Right ventricle myocardium superior (tissue), 1 donor: Measurements from ENCODE around the gene MYO1B. TPM values are rescaled to one million over a fixed set of nuclear protein-coding genes. Genes with fewer than 3 reads are reported as not detected.

Experiments used
- ATAC-seq: fragments of 200-7000 bp; cut with Tn5 transposase; one replicate; pipeline ENCODE4 v1.9.1; 2020; ENCODE audit warnings: mild to moderate bottlenecking; ENCODE audit not compliant: poor library complexity
- DNase-seq: peaks from one replicate; pipeline ENCODE4 v3.0.0-alpha.2; 2020
- intact Hi-C: fragments of 100-400 bp; cut with DNase I; formaldehyde crosslinking; loops from one replicate; pipeline ENCODE4 v1.11.2; 2022
- total RNA-seq: library from RNA; stranded (reverse); fragmentation: NEBNext Ultra II Directional; extraction: Animal tissue kit (Norgen Biotek cat#: 25700); gene quantifications from one replicate; pipeline ENCODE4 v1.2.1, GENCODE V29; 2021
- donor health status: DM: no; HTN: yes; CAD: no; lungs with severe emphysema.

MYO1B gene
- total RNA-seq, 1 donor from 2014 or later, result 16.8 TPM

- intact Hi-C loops, result no loop called here
- ATAC-seq (peak; percentile 63), DNase-seq (no peak)
Observed at GRCh38 chr2:191222507-191222906, 22.7 kb upstream of the MYO1B start.

DNA sequence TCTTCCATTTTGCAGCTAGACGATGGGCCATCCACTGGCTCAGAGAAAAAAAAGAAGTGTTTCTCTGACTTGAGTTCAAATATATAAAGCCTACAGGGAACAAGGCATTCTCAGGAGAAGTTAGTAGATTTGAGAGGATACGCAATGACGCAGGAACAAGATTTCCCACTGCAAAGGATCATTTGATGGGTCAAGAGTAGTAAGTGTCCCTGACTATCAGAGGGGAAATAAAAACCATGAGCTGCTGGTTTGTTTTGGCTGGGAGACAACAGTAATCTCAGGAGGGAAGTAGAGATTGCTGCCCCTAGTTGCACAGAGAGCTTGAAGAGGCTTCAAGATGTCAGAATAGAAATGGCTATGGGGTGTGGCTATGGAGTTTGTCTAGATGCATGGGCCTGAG lies 22.3 kb upstream of the MYO1B start:
- intact Hi-C loops, result no loop called here
- DNase-seq (no peak), ATAC-seq (peak; percentile 57)

DNA sequence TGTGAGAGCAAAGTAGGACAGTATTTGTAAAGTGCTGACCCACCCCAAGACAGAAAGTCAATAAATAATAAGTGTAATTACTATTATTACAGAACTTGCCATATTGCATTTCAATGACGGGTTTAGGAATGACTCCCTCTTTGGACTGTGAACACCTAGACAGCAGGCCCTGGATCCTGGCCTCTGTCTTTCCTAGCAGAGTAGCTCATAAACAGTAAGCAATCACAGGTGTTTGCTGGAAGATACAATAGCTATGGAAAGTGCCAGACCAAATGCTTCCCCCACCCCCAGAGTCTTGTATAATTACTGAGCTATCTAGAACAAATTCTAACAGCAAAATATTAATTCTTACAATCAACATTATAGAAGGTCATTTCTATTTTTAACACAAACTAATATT lies 20.1 kb upstream of the MYO1B start:
- DNase-seq, result no peak
- intact Hi-C loops, result no loop called here
- no peak for ATAC-seq

GRCh38 chr2:191225690-191226089 lies 19.5 kb upstream of the MYO1B start:
- intact Hi-C loops, result no loop called here
- DNase-seq (no peak), ATAC-seq (no peak)

- DNase-seq, result no peak
- ATAC-seq, result no peak
- intact Hi-C loops, result no loop called here
Observed at GRCh38 chr2:191226196-191226595, 19.0 kb upstream of the MYO1B start.

DNA sequence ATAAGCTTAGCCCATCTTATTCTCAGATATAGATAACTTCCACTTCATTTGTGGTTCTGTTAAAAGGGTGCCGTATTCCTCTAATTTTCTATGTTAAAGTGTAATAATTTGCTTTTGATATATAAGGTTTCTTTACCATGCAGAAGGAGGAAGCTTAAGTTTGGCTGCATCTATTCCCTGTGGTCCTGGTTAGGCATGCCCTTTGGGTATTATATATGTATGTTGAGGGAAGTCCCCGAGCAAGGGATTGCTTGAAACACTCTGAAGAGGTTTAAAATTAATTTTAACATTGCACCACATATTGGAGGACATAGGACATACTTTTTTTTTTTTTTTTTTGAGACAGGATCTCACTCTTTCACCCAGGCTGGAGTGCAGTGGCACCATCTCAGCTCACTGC lies 16.9 kb upstream of the MYO1B start:
- intact Hi-C loops, result no loop called here
- DNase-seq (no peak), ATAC-seq (no peak)

GRCh38 chr2:191228861-191229260 lies 16.3 kb upstream of the MYO1B start:
- ATAC-seq (peak; percentile 90), DNase-seq (peak; percentile 74)
- intact Hi-C loops, result no loop called here

GRCh38 chr2:191230174-191230573 lies 15.0 kb upstream of the MYO1B start:
- ATAC-seq, result no peak
- no peak for DNase-seq
- intact Hi-C loops, result no loop called here

GRCh38 chr2:191231995-191232394 lies 13.2 kb upstream of the MYO1B start:
- intact Hi-C loops, result no loop called here
- ATAC-seq, result peak; percentile 37
- DNase-seq, result no peak

GRCh38 chr2:191233533-191233932 lies 11.7 kb upstream of the MYO1B start:
- ATAC-seq, result no peak
- intact Hi-C loops, result no loop called here
- no peak for DNase-seq

DNA sequence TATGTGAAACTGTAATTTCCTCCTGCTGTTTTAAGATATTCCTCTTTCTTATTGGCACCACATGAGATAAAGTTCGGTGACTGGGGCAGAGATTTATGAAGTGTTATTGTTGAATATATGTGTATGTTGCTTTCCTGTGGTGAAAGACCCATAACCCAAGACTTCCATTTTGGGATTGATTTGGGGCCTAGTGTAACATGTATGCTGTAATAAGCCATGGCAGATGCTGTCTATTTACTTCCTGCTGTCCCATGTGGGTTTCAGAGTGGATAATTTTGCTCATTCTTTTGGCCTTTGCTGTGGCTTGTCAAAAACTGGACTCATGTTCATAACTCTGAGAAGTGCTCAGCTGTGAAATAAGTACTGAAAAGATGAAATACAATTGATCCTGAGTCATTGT lies 10.8 kb upstream of the MYO1B start:
- DNase-seq (no peak), ATAC-seq (no peak)
- intact Hi-C loops, result no loop called here

DNA sequence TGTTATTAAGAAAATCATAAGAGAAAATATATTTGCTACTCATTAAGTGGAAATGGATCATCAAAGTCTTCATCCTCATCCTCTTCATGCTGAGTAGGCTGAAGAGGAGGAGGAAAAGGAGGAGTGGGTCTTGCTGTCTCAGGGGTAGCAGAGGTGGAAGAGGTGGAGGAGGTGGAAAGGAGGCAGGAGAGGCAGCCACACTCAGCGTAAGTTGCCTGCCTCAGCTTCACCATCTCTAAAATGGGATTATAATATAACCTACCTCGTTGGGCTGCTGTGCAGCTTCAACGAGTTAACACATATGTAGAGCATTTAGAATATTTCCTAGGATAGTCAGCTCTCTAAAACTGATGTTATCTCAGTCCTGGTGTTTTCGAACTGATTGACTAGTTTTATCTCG lies 4.3 kb upstream of the MYO1B start:
- no peak for DNase-seq
- intact Hi-C loops, result loop anchor here (10.0 kb wide), 1 partner anchor 124 kb away; no protein-coding TSS in a partner anchor

DNA sequence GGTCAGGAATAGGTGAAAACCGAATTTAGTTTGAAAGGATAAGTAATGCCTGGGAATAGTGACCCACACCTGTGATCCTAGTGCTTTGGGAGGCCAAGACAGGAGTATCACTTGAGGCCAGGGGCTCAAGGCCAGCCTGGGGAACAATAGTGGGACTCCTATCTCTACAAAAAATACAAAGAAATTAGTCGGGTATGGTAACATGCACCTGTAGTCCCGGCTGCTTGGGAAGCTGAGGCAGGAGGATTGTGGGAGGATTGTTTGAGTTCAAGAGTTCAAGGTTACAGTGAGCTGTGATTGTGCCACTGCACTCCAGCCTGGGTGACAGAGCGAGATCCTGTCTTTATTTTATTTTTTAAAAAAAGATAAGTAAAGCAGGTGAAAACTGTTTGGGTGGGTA lies 3.8 kb upstream of the MYO1B start:
- intact Hi-C loops, result loop anchor here (10.0 kb wide), 1 partner anchor 123 kb away; no protein-coding TSS in a partner anchor
- DNase-seq (no peak), ATAC-seq (no peak)

More for the DNA sequence above, 4.3 kb upstream of the MYO1B start:
- ATAC-seq, result no peak

DNA sequence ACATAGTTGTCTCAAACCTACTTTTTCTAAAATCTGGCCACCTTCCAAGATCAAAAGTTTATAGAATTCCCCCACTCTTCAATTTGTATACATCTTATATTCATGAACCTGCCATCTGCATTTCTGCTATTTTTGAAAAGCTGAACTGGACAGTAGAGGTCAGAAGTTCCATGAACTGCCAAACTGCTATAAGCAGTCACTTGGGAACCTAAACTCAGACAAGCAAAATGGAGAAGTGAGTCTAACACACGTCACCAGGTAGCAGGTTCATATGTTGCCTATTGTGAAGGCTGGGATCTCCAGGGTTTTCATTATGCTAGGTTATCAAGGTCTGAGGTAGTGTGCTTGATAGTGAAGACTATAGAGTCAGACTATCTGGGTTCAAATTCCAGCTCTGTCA lies 2.0 kb upstream of the MYO1B start:
- DNase-seq (no peak), ATAC-seq (no peak)
- intact Hi-C loops, result loop anchor here (10.0 kb wide), 1 partner anchor 122 kb away; no protein-coding TSS in a partner anchor

DNA sequence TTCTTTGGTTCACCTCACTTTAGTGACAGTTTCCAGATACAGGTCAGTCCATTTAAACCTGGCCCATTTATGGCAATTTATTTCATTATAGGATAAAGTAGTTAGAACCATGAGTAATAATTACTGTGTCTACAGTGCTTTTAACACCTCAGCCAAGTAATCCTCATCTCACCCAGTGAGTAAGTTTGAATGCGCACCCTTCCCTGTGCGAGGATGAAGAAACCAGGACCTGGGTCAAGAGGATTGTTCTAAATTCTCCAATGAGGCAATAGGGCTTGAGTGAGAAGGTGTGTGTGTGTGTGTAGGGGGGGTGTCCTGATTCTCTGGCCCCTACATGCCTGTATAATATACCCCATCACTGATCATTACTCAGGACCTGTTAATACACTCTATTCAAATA lies 854 bp upstream of the MYO1B start:
- intact Hi-C loops, result loop anchor here (10.0 kb wide), 1 partner anchor 120 kb away; no protein-coding TSS in a partner anchor
- DNase-seq (no peak), ATAC-seq (no peak)

GRCh38 chr2:191245869-191246531 lies 796 bp downstream of the MYO1B start:
- ATAC-seq (peak; percentile 65), DNase-seq (peak; percentile 76)
- intact Hi-C loops, result loop anchor here (10.0 kb wide), 1 partner anchor 119 kb away; no protein-coding TSS in a partner anchor

- ATAC-seq, result peak; percentile 5
- intact Hi-C loops, result loop anchor here (10.0 kb wide), 1 partner anchor 118 kb away; no protein-coding TSS in a partner anchor
Observed at GRCh38 chr2:191246820-191247380, 1.7 kb downstream of the MYO1B start.

DNA sequence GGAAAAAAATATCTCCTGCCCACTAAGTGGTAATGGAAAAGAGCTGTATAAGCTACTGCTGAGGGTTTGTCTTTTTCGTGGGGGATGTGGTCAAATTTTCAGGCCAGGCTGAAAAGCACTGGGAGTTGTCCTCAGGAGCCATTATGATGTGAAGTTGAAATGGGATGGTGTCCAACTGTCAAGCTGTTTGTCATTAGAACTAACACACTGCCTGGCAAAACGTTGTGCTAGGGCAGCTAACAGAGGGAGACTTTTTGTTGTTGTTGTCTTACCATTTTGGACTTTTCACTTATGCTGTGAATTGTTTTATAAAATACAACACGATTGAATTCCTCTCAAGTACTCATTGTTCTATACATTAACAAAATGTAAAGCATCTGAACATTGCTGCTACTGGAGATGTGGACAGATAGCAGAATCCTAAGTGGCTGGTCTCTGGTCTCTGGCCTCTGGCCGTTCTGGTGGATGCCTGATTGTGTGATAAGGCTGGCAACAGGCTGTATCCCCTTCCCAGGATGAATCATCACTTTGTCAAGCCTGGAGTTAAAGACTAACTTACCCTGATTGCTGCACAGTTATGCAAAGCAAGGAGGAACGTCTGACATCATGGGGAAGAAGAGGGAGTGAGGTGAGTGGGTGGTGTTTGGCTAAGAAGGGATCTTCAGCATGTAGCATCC lies 2.3 kb downstream of the MYO1B start:
- ATAC-seq (peak; percentile 33), DNase-seq (no peak)
- intact Hi-C loops, result loop anchor here (10.0 kb wide), 1 partner anchor 117 kb away; no protein-coding TSS in a partner anchor

More at GRCh38 chr2:191246820-191247380, 1.7 kb downstream of the MYO1B start:
- DNase-seq, result no peak

DNA sequence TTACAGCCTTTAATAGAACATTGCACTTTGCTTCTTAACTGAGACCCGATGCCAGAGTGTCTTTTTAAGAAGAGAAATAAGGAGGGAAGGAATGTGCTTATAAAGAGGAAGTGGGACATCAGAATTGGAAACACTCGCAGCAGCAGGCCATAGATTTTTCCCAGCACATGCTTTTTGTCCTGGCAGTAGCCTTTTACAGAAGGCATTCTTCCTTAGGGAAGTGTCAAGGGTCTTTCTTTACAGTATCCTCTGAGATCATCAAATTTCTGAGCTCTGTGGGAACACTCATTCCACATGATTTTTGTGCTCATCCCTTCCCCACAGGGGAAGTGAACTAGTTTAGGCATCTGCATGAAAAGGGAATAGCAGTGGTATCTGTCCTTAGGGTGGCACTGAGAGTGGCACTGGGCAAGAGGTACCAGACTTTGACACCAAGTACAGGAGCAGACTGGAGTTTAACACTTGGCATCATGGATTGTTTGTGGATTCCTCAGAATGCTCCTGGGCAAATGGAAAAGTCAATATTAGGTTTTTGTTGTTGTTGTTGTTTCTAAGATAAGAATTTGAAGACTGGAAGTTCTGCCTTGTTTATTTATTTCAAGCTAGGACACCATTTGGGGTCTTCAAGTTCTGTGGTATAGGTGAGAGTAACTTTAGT lies 4.1 kb downstream of the MYO1B start:
- intact Hi-C loops, result loop anchor here (10.0 kb wide), 1 partner anchor 116 kb away; no protein-coding TSS in a partner anchor
- ATAC-seq (no peak), DNase-seq (no peak)
